ENCODE results near the gene KLK8.

- TF ChIP-seq POLR2AphosphoS5 (IDR thresholded peaks at IDR 0.05; ENCODE audit: low read depth) (peak; percentile 57), CTCF (conservative IDR thresholded peaks at IDR 0.05; ENCODE audit: low read depth in 2 of 2) (peak in 1 of 2 experiments; percentile 40; a peak in 2 of 4 replicates), EZH2 (IDR thresholded peaks at IDR 0.05; ENCODE audit: low read depth, unreplicated experiment) (no peak), ZNF462 (CRISPR knock-in tag; IDR thresholded peaks at IDR 0.05) (no peak), EZH2phosphoT487 (IDR thresholded peaks at IDR 0.05; ENCODE audit: unreplicated experiment) (no peak), ETS1 (IDR thresholded peaks at IDR 0.05) (no peak), CREB1 (CRISPR knock-in tag; IDR thresholded peaks at IDR 0.05; ENCODE audit: low read depth) (no peak), STAT1 (IDR thresholded peaks at IDR 0.05; ENCODE audit: unreplicated experiment) (no peak), ZNF114 (CRISPR knock-in tag; IDR thresholded peaks at IDR 0.05) (no peak), JUNB (IDR thresholded peaks at IDR 0.05; ENCODE audit: unreplicated experiment) (no peak), REST (IDR thresholded peaks at IDR 0.05; ENCODE audit: unreplicated experiment) (no peak)
These were observed 423 bp downstream of the KLK8 start for GRCh38 chr19:51000981-51001380.

All from GM23338 (cell line).